Left lung (tissue), 10 donors: ENCODE measurements around the gene SESN2. TPM values are rescaled to one million over a fixed set of nuclear protein-coding genes. Genes with fewer than 3 reads are reported as not detected.
A peak's percentile ranks its signal among the peaks of the same experiment; 100 is the strongest.

Experiments used
- ATAC-seq: fragments of 200-7000 bp; cut with Tn5 transposase; one replicate; pipeline ENCODE4 v1.9.1; 2020; ENCODE audit warnings: moderate library complexity
- DNase-seq, 4 donors: peaks; one replicate each; pipeline ENCODE4 v3.0.0-alpha.2; 2013 to 2020
- H3K27ac ChIP-seq, 2 donors: fragments of 200-600 bp; sonication (generic) in 1 of 2; one replicate each; pipeline versions ENCODE4 v1.5.0 to v1.8.0; 2020 to 2021
- H3K27me3 ChIP-seq, 2 donors: fragments of 200-600 bp; sonication (generic) in 1 of 2; one replicate each; pipeline versions ENCODE4 v1.5.0 to v1.8.0; 2020 to 2021
- H3K36me3 ChIP-seq, 2 donors: fragments of 200-600 bp; sonication (generic) in 1 of 2; one replicate each; pipeline versions ENCODE4 v1.5.0 to v1.8.0; 2020 to 2021
- H3K4me1 ChIP-seq, 2 donors: fragments of 200-600 bp; one replicate each; pipeline ENCODE4 v1.8.0; 2021
- H3K4me3 ChIP-seq, 2 donors: fragments of 200-600 bp; sonication (generic) in 1 of 2; one replicate each; pipeline versions ENCODE4 v1.5.0 to v1.8.0; 2020 to 2021; ENCODE audit warnings: mild to moderate bottlenecking in 1 of 2
- H3K9me3 ChIP-seq, 2 donors: fragments of 200-600 bp; sonication (generic) in 1 of 2; one replicate each; pipeline versions ENCODE4 v1.5.0 to v1.8.0; 2020 to 2021
- CTCF ChIP-seq, 2 donors: fragments of 200-600 bp; sonication (generic) in 1 of 2; IDR thresholded peaks; one replicate each; pipeline versions ENCODE4 v1.5.0 to v1.8.0; 2021; ENCODE audit warnings: antibody characterized with exemption in 2 of 2
- intact Hi-C, 2 donors: fragments of 100-400 bp; cut with DNase I; formaldehyde crosslinking; loops; one replicate each; pipeline versions ENCODE4 v1.11.2 to v1.14.2; 2022
- polyA plus RNA-seq, 6 donors: library from polyadenylated mRNA; unstranded; fragments of 120-200 nt; gene quantifications; one replicate each; pipeline ENCODE4 v1.2.1, GENCODE V29; 2013; ENCODE audit not compliant: insufficient read length in 6 of 6
- total RNA-seq, 2 donors: library from RNA; stranded (reverse); fragmentation: NEBNext Ultra II Directional; extraction: Animal tissue kit (Norgen Biotek cat#: 25700); gene quantifications; one replicate each; pipeline ENCODE4 v1.2.1, GENCODE V29; 2021
- donor health status: DM: no; HTN: yes; CAD: no.
- donor health status: DM: no; HTN: no; CAD: no.

The SESN2 gene
- total and polyA plus RNA-seq, 8 donors: 4.6 to 17.6 (median 6.5) TPM

GRCh38 chr1:28229996-28230395 is 29.3 kb upstream of the SESN2 start:
- DNase-seq: no peak
- Histone ChIP-seq H3K27ac (no peak overlapping the region), H3K4me3 (no peak overlapping the region), H3K36me3 (peaks cover 0 to 51% of the 10 kb centered on the region in 2 donors), H3K27me3 (no peaks in the 10 kb centered on the region), H3K9me3 (no peaks in the 10 kb centered on the region), H3K4me1 (peaks cover 6 to 36% of the 10 kb centered on the region in 2 donors)
- ATAC-seq: no peak
- intact Hi-C loops: no loop called here
- TF ChIP-seq CTCF (IDR thresholded peaks at IDR 0.05): no peak

GRCh38 chr1:28232558-28233263 is 26.6 kb upstream of the SESN2 start, which contains the start of gene DNAJC8:
DNAJC8 (minus strand) TSS chr1:28233029; CDS start chr1:28232998, 31 bp downstream.
- Histone ChIP-seq H3K27ac (peak within 1 kb of the TSS in 1 of 2 donors; percentile 82), H3K4me3 (peak within 1 kb of the TSS; percentile 93 to 96), H3K4me1 (peaks cover 6 to 57% of the 10 kb centered on the region in 2 donors), H3K27me3 (no peaks in the 10 kb centered on the region), H3K9me3 (no peaks in the 10 kb centered on the region), H3K36me3 (peaks cover 0 to 24% of the 10 kb centered on the region in 2 donors)
- peak; percentile 83 to 99 (median 94) for DNase-seq
- no peak for TF ChIP-seq CTCF (IDR thresholded peaks at IDR 0.05)
- intact Hi-C loops: no loop called here
- ATAC-seq: peak; percentile 69

GRCh38 chr1:28233264-28233606 is 26.1 kb upstream of the SESN2 start:
- H3K4me1 ChIP-seq: peaks cover 6 to 58% of the 10 kb centered on the region in 2 donors
- intact Hi-C loops: no loop called here
- H3K27me3 ChIP-seq: no peaks in the 10 kb centered on the region
- H3K9me3 ChIP-seq: no peaks in the 10 kb centered on the region
- peak overlapping the region in 1 of 2 donors; percentile 82 for H3K27ac ChIP-seq
- H3K4me3 ChIP-seq: peak overlapping the region; percentile 93 to 96
- peaks cover 0 to 19% of the 10 kb centered on the region in 2 donors for H3K36me3 ChIP-seq
- DNase-seq (no peak), ATAC-seq (no peak)
- TF ChIP-seq CTCF (IDR thresholded peaks at IDR 0.05): no peak

GRCh38 chr1:28235755-28236655 is 23.3 kb upstream of the SESN2 start, which contains the start of gene ATP5IF1:
ATP5IF1 (plus strand) TSS chr1:28236124; CDS start chr1:28236184, 60 bp downstream.
- ATAC-seq (peak; percentile 96), DNase-seq (peak; percentile 94 to 98 (median 98))
- Histone ChIP-seq H3K27ac (peak within 1 kb of the TSS; percentile 89 to 94), H3K36me3 (no peaks in the 10 kb centered on the region), H3K4me3 (peak within 1 kb of the TSS; percentile 92 to 95), H3K9me3 (no peaks in the 10 kb centered on the region), H3K4me1 (peaks cover 6 to 46% of the 10 kb centered on the region in 2 donors), H3K27me3 (no peaks in the 10 kb centered on the region)
- intact Hi-C loops: no loop called here
- no peak for TF ChIP-seq CTCF (IDR thresholded peaks at IDR 0.05)
